B cell (primary cell): ENCODE results near the gene NPHP4. TPM values are rescaled to one million over a fixed set of nuclear protein-coding genes. Genes with fewer than 3 reads are reported as not detected.

Experiments used
- ATAC-seq: fragments of 200-7000 bp; cut with Tn5 transposase; one replicate; pipeline ENCODE4 v1.10.0; 2021; ENCODE audit warnings: low read depth, mild to moderate bottlenecking, moderate number of reproducible peaks, moderate library complexity
- CTCF ChIA-PET: fragments of 350-600 bp; sonication (Branson Sonifier 250); formaldehyde crosslinking; loops from one replicate; lab custom pipeline; 2021; ENCODE audit warnings: antibody characterized with exemption, inconsistent platforms; lab: Charles Lee
- POLR2A ChIA-PET: fragments of 350-600 bp; sonication (Branson Sonifier 250); formaldehyde crosslinking; loops from one replicate; lab custom pipeline; 2021; ENCODE audit warnings: antibody characterized with exemption; lab: Charles Lee
- DNase-seq: peaks from one replicate; pipeline ENCODE4 v3.0.0; 2013
- H2AFZ ChIP-seq: 2 replicates; pipeline ENCODE4 v1.6.1; 2012; ENCODE audit warnings: mild to moderate bottlenecking, low read depth, low read length; ENCODE audit not compliant: insufficient read depth, poor library complexity, severe bottlenecking
- H3K27ac ChIP-seq, 2 donors: 1 replicate in 1 of 2; 2 replicates in 1 of 2; pipeline ENCODE4 v1.5.1; 2012 to 2013; ENCODE audit warnings: low read length in 2 of 2, mild to moderate bottlenecking in 2 of 2, moderate library complexity in 1 of 2
- H3K27me3 ChIP-seq, 4 experiments: fragments of 200-600 bp in 1 of 4; sonication (generic) in 1 of 4; replicated peaks in 1 of 4; 1 replicate in 2 of 4; 2 replicates in 2 of 4; pipeline versions ENCODE4 v1.6.1 to v1.7.0; 2013 to 2016; ENCODE audit warnings: low read length in 3 of 4, mild to moderate bottlenecking in 2 of 4, mixed read lengths in 1 of 4, moderate library complexity in 1 of 4; ENCODE audit not compliant: insufficient read depth in 4 of 4, control insufficient read depth in 3 of 4; ENCODE audit errors: control extremely low read depth in 1 of 4
- H3K36me3 ChIP-seq, 2 experiments: replicated peaks in 1 of 2; 1 replicate in 1 of 2; 2 replicates in 1 of 2; pipeline versions ENCODE4 v1.6.1 to v1.7.1; 2013; ENCODE audit warnings: low read length in 1 of 2; ENCODE audit not compliant: insufficient read depth in 2 of 2, control insufficient read depth in 1 of 2; ENCODE audit errors: control extremely low read depth in 1 of 2, extremely low read depth in 1 of 2
- H3K4me1 ChIP-seq, 2 donors: fragments of 200-600 bp in 1 of 2; sonication (generic) in 1 of 2; 1 replicate in 1 of 2; 2 replicates in 1 of 2; pipeline versions ENCODE4 v1.5.1 to v1.6.1; 2013 to 2017; ENCODE audit warnings: low read length in 2 of 2; ENCODE audit not compliant: control insufficient read depth in 2 of 2, insufficient read depth in 2 of 2
- H3K4me2 ChIP-seq: replicated peaks from 2 replicates; pipeline ENCODE3; 2012; ENCODE audit warnings: mild to moderate bottlenecking, low read depth, low read length; ENCODE audit not compliant: poor library complexity, severe bottlenecking
- H3K4me3 ChIP-seq, 5 experiments: fragments of 200-600 bp in 1 of 5; sonication (generic) in 1 of 5; 1 replicate in 3 of 5; 2 replicates in 2 of 5; pipeline versions ENCODE4 v1.5.1 to v1.7.0; 2011 to 2016; ENCODE audit warnings: low read length in 4 of 5, mild to moderate bottlenecking in 4 of 5, low read depth in 2 of 5, control low read depth in 1 of 5, moderate library complexity in 1 of 5; ENCODE audit not compliant: insufficient read depth in 1 of 5; ENCODE audit errors: control extremely low read depth in 1 of 5, extremely low read depth in 1 of 5
- H3K79me2 ChIP-seq: fragments of 200-600 bp; sonication (generic); one replicate; pipeline ENCODE4 v1.6.0; 2016; ENCODE audit warnings: low read length; ENCODE audit not compliant: control insufficient read depth, insufficient read depth
- H3K9ac ChIP-seq: fragments of 200-600 bp; sonication (generic); 2 replicates; pipeline ENCODE4 v1.6.1; 2017; ENCODE audit warnings: mild to moderate bottlenecking, low read length, moderate library complexity
- H3K9me3 ChIP-seq, 3 donors: one replicate each; pipeline versions ENCODE4 v1.6.1 to v1.7.1; 2013; ENCODE audit warnings: low read length in 2 of 3; ENCODE audit not compliant: control insufficient read depth in 2 of 3, insufficient read depth in 1 of 3; ENCODE audit errors: control extremely low read depth in 1 of 3
- H4K20me1 ChIP-seq: 2 replicates; pipeline ENCODE4 v1.6.0; 2012; ENCODE audit warnings: mild to moderate bottlenecking, low read length; ENCODE audit not compliant: insufficient read depth, control insufficient read depth, poor library complexity, severe bottlenecking
- H3K27ac Mint-ChIP-seq: one replicate; pipeline ENCODE4 v1.8.0; 2021; ENCODE audit warnings: mixed read lengths
- H3K27me3 Mint-ChIP-seq: one replicate; pipeline ENCODE4 v1.8.0; 2021; ENCODE audit warnings: mixed read lengths
- H3K4me1 Mint-ChIP-seq: one replicate; pipeline ENCODE4 v1.8.0; 2021; ENCODE audit warnings: mixed read lengths
- H3K4me3 Mint-ChIP-seq: one replicate; pipeline ENCODE4 v1.8.0; 2021; ENCODE audit warnings: mixed read lengths
- H3K9me3 Mint-ChIP-seq: one replicate; pipeline ENCODE4 v1.8.0; 2022; ENCODE audit warnings: mixed read lengths; ENCODE audit not compliant: insufficient read depth
- CTCF ChIP-seq: fragments of 200-600 bp; IDR thresholded peaks from one replicate; pipeline ENCODE4 v1.8.0; 2022; ENCODE audit warnings: antibody characterized with exemption, mild to moderate bottlenecking
- EZH2 ChIP-seq: IDR thresholded peaks from 2 replicates; pipeline ENCODE4 v1.6.1; 2012; ENCODE audit warnings: borderline replicate concordance, low read depth, mild to moderate bottlenecking, moderate library complexity, low read length; ENCODE audit not compliant: insufficient read depth, poor library complexity, severe bottlenecking
- WGBS: methylation state at CpG from one replicate; pipeline ENCODE4 v1.1.5; 2013; ENCODE audit warnings: missing lambda C conversion rate; ENCODE audit not compliant: insufficient coverage; 5-methylcytosine and 5-hydroxymethylcytosine counted together
- intact Hi-C: fragments of 100-400 bp; cut with micrococcal nuclease; formaldehyde crosslinking; loops from one replicate; pipeline ENCODE4 v1.10.0; 2022
- polyA plus RNA-seq: library from polyadenylated mRNA; depleted of rRNA; stranded (reverse); fragments of >200 nt; gene quantifications from 2 replicates; pipeline ENCODE4 v1.2.3, GENCODE V29; 2012
- total RNA-seq, 2 donors: library from RNA; stranded (reverse); fragments of 120-200 nt in 1 of 2; gene quantifications; 1 replicate in 1 of 2; 2 replicates in 1 of 2; pipeline versions ENCODE4 v1.2.3 to v1.2.4, GENCODE V29; 2013 to 2022

NPHP4 gene
- total and polyA plus RNA-seq, 2 donors (not counting 1 experiment from before 2014, with no cell fraction given) = 6.5 to 14.8 TPM

GRCh38 chr1:5933676-5934057, 58.6 kb downstream of the NPHP4 start:
- H3K27ac ChIP-seq = no peak overlapping the region
- POLR2A ChIA-PET = no interaction called here
- no peaks in the 10 kb centered on the region for H3K9me3 ChIP-seq
- no peak overlapping the region for H3K9ac ChIP-seq
- no peak overlapping the region for H3K4me3 ChIP-seq
- H2AFZ ChIP-seq = no peak overlapping the region
- no peaks in the 10 kb centered on the region for H3K27me3 Mint-ChIP-seq
- no peaks in the 10 kb centered on the region for H3K36me3 ChIP-seq
- no peaks in the 10 kb centered on the region for H3K79me2 ChIP-seq
- H4K20me1 ChIP-seq = no peaks in the 10 kb centered on the region
- no peaks in the 10 kb centered on the region for H3K27me3 ChIP-seq
- DNase-seq (no peak), ATAC-seq (no peak)
- 94% methylated on average over 7 of the region's 7 CpGs for WGBS
- intact Hi-C loops = no loop called here
- no peak overlapping the region for H3K4me3 Mint-ChIP-seq
- TF ChIP-seq EZH2 (no peak), CTCF (no peak)
- H3K4me1 Mint-ChIP-seq = no peaks in the 10 kb centered on the region
- no peak overlapping the region for H3K27ac Mint-ChIP-seq
- no peaks in the 10 kb centered on the region for H3K4me1 ChIP-seq
- H3K4me2 ChIP-seq = no peak overlapping the region
- H3K9me3 Mint-ChIP-seq = peaks cover 3% of the 10 kb centered on the region
- CTCF ChIA-PET = no interaction called here

- Histone ChIP-seq H3K9ac (no peak overlapping the region), H3K4me2 (no peak overlapping the region), H3K9me3 (no peaks in the 10 kb centered on the region), H2AFZ (no peak overlapping the region), H3K27ac (no peak overlapping the region), H3K79me2 (no peaks in the 10 kb centered on the region), H4K20me1 (no peaks in the 10 kb centered on the region), H3K4me1 (no peaks in the 10 kb centered on the region), H3K27me3 (no peaks in the 10 kb centered on the region), H3K36me3 (no peaks in the 10 kb centered on the region), H3K4me3 (no peak overlapping the region)
- Mint-ChIP-seq H3K4me3 (no peak overlapping the region), H3K4me1 (no peaks in the 10 kb centered on the region), H3K27me3 (no peaks in the 10 kb centered on the region), H3K27ac (no peak overlapping the region), H3K9me3 (peaks cover 3% of the 10 kb centered on the region)
- ChIA-PET CTCF (no interaction called here), POLR2A (no interaction called here)
- 97% methylated on average over 6 of the region's 6 CpGs for WGBS
- TF ChIP-seq EZH2 = no peak
- no peak for TF ChIP-seq CTCF
- ATAC-seq = no peak
- intact Hi-C loops = no loop called here
- no peak for DNase-seq
Measured at GRCh38 chr1:5933050-5933449, 59.2 kb downstream of the NPHP4 start.
